Measurements from ENCODE around the gene UNC13A.

DNA sequence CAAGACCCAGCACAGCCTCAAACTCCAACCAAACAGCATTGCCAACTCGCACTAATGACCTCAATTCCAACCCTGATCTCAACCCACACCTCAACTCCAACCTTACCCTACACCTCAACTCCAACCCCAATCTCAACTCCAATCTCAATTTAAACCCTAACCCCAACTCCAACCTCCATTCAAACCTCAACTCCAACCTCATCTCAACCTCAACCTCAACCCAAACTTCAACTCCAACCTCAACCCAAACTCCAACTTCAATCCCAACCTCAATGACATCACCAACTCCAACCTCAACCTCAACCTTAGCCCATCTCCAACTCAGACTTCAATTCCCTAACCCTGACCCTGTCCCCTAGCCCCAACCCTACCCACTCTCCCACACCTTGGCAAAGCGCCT lies 58.4 kb downstream of the UNC13A start:
- TF ChIP-seq, protein P1, sequence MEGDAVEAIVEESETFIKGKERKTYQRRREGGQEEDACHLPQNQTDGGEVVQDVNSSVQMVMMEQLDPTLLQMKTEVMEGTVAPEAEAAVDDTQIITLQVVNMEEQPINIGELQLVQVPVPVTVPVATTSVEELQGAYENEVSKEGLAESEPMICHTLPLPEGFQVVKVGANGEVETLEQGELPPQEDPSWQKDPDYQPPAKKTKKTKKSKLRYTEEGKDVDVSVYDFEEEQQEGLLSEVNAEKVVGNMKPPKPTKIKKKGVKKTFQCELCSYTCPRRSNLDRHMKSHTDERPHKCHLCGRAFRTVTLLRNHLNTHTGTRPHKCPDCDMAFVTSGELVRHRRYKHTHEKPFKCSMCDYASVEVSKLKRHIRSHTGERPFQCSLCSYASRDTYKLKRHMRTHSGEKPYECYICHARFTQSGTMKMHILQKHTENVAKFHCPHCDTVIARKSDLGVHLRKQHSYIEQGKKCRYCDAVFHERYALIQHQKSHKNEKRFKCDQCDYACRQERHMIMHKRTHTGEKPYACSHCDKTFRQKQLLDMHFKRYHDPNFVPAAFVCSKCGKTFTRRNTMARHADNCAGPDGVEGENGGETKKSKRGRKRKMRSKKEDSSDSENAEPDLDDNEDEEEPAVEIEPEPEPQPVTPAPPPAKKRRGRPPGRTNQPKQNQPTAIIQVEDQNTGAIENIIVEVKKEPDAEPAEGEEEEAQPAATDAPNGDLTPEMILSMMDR (IDR thresholded peaks at IDR 0.05): no peak
- TF ChIP-seq POLR2AphosphoS5 (IDR thresholded peaks at IDR 0.05): no peak

Data from prostate gland (tissue), 2 donors.